KOPT-K1 (cell line): ENCODE data around the gene GTPBP1.

Experiments
- H3K27ac ChIP-seq: fragments of 200-600 bp; sonication (generic); 2 replicates; pipeline ENCODE4 v1.5.1; 2016; ENCODE audit warnings: antibody characterized with exemption, mild to moderate bottlenecking, low read depth, low read length; ENCODE audit not compliant: poor library complexity, severe bottlenecking
- H3K36me3 ChIP-seq: fragments of 200-600 bp; sonication (generic); 2 replicates; pipeline ENCODE4 v1.5.1; 2017; ENCODE audit warnings: antibody characterized with exemption, mild to moderate bottlenecking, low read length, moderate library complexity; ENCODE audit not compliant: insufficient read depth
- H3K9me3 ChIP-seq: fragments of 200-600 bp; sonication (generic); 2 replicates; pipeline ENCODE4 v1.5.1; 2017; ENCODE audit warnings: antibody characterized with exemption, low read length, mild to moderate bottlenecking; ENCODE audit not compliant: insufficient read depth, poor library complexity, severe bottlenecking

Gene GTPBP1

DNA sequence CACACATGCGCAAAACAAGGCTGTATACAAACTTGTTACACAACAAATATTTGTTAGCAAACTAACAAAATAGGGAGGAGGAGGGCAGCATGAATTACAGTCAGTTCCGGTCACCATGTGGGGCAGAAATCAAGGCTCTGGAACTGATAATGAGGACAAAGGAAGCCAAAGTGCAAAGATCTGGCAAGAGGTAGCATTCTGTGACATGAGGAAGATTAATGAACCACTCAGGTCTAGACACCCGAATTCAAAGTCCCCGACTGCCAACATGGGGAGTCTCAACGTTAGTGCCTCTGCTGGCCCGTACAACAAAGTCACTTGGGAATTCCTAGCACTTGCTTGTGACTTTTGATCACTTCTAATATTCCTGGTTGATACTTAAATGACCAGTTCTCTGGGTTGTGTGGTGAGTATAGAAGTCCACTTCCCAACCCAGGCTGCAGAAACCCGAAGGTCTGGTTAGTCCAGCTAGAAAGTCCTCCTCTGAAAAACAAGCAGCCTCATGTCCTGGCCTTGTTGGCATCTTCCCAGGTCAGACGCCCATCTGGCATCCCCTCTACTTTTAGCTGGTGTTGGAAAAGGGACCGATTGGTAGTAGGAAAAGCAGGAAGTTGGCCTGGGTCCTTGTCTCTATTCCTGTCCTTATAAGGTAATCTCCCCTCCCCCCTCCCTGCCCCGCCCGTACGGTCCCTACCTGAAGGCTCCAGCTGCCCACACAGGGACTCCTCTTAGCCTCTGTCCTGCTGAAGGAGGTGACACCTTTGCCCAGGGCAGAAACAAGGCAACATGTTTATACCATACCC, 48.4 kb downstream of the GTPBP1 start:
- Histone ChIP-seq H3K36me3 (peaks cover 47% of the 10 kb centered on the region), H3K9me3 (no peaks in the 10 kb centered on the region), H3K27ac (peak overlapping the region; percentile 95)

DNA sequence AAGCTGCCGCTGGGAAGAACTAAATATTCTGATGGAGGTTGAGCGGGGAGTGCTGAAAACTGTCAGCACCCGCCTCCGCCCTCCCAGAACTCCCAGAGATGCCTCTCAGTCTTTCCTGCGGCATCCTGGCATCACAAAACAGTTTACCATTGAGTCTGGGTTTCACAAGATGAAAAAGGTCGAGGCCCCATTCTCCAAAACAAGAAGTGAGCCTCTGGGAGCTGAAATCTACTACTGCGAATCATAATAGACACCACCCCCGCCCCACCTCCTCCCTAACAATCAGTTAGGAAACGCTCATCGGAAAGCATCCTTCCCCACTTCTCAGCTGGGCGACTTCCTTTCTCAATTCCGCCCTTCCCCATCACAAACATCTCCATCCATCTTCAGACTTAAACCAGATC, 49.0 kb downstream of the GTPBP1 start:
- peak overlapping the region; percentile 95 for H3K27ac ChIP-seq

DNA sequence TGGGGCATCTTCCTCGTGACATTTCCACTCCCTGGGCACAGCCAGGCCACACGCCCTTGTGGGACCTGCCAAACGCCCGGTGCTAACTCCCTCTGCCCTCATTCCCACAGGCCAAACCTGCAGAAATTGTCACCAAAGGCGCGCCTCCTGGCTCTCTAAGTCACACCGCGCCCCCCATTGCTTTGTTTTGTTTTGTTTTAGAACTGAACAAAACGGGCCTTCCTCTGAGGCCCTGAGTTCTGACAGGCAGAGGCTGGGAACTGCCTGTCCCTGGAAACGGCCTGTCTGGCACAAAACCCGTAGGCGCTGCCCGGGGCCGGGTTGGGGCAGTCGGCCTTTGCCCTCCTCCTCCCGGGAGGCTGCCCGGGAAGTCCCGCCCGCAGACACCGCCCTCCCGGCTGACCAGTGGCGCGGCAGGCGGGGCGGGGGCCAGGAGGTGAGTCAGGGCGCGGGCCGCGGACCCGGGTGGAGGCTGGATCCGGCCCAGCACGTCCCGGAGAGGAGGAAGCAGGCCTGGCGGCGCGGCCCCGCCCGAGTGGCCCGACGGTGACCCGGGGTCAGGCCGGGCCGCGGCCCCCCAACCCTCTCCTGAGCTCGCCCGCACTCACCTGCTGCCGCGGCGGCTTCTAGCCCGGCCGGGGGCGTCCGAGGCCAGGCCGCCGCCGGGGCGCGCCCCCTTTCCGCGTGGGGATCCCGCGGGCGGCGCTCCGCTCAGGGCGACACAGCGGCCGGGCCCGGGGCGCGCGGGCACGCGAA, 49.6 kb downstream of the GTPBP1 start:
- H3K36me3 ChIP-seq: peaks cover 36% of the 10 kb centered on the region
- peak overlapping the region; percentile 95 for H3K27ac ChIP-seq
- no peaks in the 10 kb centered on the region for H3K9me3 ChIP-seq

More for the DNA sequence above, 49.0 kb downstream of the GTPBP1 start:
- Histone ChIP-seq H3K9me3 (no peaks in the 10 kb centered on the region), H3K36me3 (peaks cover 41% of the 10 kb centered on the region)

DNA sequence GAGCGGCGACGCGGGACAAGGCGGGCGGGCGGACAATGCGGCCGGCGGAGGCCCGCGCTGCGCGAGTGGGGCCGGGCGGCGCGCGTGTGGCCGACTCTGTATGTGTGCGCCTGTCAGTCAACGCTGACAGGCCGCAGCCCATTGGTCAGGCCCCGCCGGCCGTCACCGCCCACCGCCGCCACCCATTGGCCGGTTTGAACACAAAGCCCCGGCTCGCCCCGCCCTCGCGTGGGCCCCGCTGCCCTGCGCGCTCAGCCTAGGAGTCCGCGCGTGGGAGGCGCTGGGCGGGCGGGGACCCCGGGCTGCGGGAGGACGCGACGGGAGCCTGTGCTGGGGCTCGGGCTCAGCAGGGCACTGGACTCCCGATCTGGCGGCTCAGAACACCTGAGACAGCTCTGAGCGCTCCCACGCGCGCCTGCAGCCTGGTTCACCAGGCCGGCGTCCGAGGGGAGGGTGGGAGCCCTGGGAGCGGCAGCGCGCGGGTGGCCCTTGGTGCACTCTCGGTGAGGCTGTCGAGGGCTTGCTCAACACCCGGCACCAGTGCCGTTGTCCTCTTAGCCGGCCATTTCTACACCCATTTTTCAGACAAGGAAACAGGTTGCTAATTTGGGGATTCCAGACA, 50.3 kb downstream of the GTPBP1 start, which contains the start of gene SUN2:
Gene SUN2 (minus strand): TSS at position 88 of the 622 bp plus-strand sequence. CDS start 3,370 bp downstream, outside the sequence.
- Histone ChIP-seq H3K27ac (peak within 1 kb of the TSS; percentile 95), H3K36me3 (peaks cover 29% of the 10 kb centered on the region), H3K9me3 (no peaks in the 10 kb centered on the region)

DNA sequence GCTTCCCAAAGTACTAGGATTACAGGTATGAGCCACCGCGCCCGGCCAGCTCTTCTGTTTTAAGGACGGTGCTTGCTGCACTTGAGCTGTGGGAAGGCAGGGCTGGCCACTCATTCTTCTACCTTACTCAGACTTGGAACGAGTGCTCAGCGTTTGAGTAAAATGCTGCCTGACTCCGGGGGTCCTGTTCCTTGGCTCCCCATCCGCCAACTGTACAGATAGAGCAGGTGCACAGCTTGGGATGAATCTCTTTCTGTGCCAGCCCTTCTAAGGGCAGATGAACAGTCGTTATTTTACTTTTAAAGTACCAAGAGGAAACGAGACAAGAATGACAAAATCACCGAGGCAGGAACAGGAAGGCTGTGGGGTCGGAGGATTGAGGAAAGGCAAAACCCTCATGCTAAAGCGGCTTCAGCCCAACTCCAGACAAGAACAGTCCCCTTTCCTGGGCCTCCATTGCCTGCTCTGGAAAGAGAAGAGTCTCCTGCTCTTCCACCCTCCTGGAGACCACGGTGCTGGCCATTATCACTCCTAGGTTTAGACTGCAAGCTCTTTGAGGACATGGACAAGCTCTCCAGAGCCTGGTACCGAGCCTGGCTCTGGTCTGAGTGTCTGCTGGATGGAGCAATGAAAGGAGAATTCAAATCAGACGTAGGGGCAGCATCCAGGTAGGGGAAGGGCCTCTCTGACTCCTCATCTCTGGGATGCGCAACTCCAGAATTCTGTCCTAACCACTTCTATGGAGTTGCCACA, 51.1 kb downstream of the GTPBP1 start:
- H3K27ac ChIP-seq: peak overlapping the region; percentile 95
- no peaks in the 10 kb centered on the region for H3K9me3 ChIP-seq
- H3K36me3 ChIP-seq: peaks cover 20% of the 10 kb centered on the region

DNA sequence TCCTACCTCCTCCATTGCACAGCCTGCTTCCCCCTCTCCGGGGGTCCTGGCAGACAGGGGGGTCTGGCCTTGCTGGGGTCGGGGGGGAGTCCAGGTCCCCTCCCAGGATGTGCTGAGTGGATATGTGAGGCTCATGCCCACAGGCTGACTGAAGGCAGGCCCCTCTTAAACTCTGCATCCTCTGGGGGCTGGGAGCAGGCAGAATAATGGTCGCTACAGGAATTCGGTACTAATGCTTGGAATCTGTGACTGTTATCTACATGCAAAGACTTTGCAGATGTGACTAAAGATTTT, 51.7 kb downstream of the GTPBP1 start:
- peaks cover 15% of the 10 kb centered on the region for H3K36me3 ChIP-seq
- H3K27ac ChIP-seq: peak overlapping the region; percentile 95
- H3K9me3 ChIP-seq: no peaks in the 10 kb centered on the region

DNA sequence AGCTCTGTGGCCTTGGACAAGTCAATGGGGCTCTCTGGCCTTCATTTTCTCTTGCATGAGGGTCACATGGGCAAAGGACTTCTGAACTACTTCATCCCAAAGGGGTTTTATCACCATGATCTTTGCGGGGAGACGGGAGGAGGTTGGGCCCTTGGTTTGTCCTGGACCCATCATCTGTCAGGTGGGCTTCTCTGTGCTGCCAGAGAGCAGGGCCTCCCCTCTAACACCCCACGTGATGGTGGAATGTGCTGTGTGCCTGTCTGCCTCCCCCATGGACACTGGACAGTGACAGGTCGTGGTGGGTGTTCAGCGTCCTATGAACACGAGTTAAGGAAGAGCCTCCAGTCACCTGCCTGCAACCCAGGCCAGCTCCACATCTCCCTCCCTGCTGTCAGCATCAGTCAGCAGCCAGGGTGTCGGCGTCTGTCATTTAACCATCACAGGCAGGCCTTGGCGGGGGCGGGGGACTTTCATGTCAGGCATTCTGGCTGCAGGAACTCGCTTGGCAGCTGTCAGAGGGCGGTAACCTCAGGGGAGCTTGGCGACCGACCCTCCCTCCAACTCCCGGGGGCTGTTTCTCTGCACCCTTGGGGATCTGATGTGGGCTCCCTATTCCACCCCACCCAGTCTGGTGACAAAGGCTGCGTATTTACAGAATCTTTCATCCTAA, 52.7 kb downstream of the GTPBP1 start:
- Histone ChIP-seq H3K9me3 (no peaks in the 10 kb centered on the region), H3K36me3 (peaks cover 6% of the 10 kb centered on the region; the same call in 1 of the 2 replicates), H3K27ac (no peak overlapping the region)

DNA sequence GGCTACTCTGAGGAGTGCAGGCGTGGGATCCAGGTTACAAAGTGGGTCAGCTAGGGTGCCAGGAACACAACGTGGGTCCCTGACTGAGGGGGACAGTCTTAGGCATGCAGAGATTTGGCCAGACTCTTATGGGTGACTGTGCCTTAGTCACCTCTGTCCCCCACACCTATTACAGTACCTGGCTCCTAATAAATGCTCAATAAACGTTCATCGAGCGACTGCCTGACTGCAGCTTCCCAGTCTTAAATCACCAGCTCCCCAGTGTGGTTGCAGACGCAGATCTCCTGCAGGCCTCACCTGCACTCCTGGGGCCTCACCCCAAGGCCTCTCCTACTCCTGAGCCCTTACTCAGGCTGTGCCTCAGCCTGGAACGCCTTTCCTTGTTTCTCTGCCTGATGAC, 53.3 kb downstream of the GTPBP1 start:
- no peaks in the 10 kb centered on the region for H3K36me3 ChIP-seq
- no peak overlapping the region for H3K27ac ChIP-seq
- H3K9me3 ChIP-seq: no peaks in the 10 kb centered on the region

- Histone ChIP-seq H3K9me3 (no peaks in the 10 kb centered on the region), H3K27ac (no peak overlapping the region), H3K36me3 (no peaks in the 10 kb centered on the region)
These were observed 54.9 kb downstream of the GTPBP1 start for GRCh38 chr22:38760477-38761201.

DNA sequence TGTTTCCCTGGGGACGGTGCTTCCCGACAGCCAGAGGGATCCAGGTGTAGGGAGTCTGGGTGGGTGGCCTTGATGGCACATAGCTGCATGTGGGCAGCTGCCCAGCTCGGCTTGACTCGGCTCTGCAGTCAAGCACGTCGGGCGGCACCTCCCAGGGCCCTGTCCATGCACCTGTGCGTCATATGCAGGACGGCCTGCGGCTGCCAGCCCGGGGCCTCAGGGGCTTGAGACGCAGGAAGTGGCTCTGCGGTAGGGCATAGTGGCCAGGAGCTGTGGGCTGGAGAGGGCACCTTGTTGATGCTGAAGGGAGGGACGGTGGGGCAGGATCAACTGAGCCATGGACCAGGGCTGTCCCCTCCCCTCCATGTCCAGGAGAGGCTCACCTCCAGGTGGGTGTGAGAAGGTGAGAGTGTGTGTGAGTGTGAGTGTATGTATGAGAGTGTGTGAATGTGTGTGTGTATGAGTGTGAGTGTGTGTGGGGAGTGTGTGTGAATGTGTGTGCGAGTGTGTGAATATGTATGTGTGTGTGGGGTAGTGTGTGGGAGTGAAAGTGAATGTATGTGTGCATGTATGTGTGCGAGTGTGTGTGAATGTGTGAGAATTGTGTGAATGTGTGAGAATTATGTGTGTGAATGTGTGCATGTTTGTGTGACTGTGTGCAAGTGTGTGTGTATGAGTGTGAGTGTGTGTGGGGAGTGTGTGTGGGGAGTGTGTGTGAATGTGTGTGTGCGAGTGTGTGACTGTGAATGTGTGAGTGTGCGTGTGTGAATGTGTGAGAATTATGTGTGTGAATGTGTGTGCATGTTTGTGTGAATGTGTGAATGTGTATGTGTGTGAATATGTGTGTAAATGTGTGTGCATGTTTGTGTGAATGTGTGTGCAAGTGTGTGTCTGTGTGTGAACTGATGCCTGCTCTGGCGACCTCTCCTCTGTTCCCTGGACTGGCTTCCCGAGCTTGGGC, 55.7 kb downstream of the GTPBP1 start:
- H3K27ac ChIP-seq: no peak overlapping the region
- no peaks in the 10 kb centered on the region for H3K9me3 ChIP-seq
- no peaks in the 10 kb centered on the region for H3K36me3 ChIP-seq

GRCh38 chr22:38762551-38762983, 56.8 kb downstream of the GTPBP1 start:
- Histone ChIP-seq H3K27ac (no peak overlapping the region), H3K9me3 (no peaks in the 10 kb centered on the region), H3K36me3 (no peaks in the 10 kb centered on the region)

- Histone ChIP-seq H3K36me3 (no peaks in the 10 kb centered on the region), H3K9me3 (no peaks in the 10 kb centered on the region), H3K27ac (no peak overlapping the region)
These were observed 60.5 kb downstream of the GTPBP1 start for GRCh38 chr22:38766076-38766777.
